ENCODE data around the gene CLEC1A. TPM values are rescaled to one million over a fixed set of nuclear protein-coding genes. Genes with fewer than 3 reads are reported as not detected.

CLEC1A gene
- total RNA-seq, 4 donors from 2014 or later: 2.9 to 10.7 (median 7.2) TPM

DNA sequence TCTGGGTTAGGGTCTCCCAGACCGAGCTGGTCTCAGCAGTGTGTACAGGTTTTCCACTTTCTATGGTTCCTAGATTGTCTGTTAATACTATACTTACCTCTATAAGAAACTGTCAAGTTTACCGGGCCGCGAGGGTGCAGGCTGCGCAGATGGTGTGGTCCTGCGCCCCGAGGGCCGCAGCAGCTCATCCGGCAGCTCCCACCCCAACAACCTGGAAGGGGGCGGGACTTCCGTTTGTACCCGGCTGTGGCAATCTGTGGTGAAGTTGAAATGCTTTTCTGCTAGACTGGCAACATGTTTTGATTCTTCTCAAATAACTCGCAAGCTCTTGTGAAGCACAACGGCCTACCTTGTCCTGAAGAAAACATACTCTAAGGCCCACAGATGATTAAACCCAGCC, 68.3 kb downstream of the CLEC1A start, which contains the start of gene CLEC9A:
Gene CLEC9A (plus strand): TSS at position 237 of the 400 bp plus-strand sequence. CDS start 22,006 bp downstream, outside the sequence.
- TF ChIP-seq, protein P1, sequence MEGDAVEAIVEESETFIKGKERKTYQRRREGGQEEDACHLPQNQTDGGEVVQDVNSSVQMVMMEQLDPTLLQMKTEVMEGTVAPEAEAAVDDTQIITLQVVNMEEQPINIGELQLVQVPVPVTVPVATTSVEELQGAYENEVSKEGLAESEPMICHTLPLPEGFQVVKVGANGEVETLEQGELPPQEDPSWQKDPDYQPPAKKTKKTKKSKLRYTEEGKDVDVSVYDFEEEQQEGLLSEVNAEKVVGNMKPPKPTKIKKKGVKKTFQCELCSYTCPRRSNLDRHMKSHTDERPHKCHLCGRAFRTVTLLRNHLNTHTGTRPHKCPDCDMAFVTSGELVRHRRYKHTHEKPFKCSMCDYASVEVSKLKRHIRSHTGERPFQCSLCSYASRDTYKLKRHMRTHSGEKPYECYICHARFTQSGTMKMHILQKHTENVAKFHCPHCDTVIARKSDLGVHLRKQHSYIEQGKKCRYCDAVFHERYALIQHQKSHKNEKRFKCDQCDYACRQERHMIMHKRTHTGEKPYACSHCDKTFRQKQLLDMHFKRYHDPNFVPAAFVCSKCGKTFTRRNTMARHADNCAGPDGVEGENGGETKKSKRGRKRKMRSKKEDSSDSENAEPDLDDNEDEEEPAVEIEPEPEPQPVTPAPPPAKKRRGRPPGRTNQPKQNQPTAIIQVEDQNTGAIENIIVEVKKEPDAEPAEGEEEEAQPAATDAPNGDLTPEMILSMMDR (IDR thresholded peaks at IDR 0.05; ENCODE audit: low read depth): no peak

DNA sequence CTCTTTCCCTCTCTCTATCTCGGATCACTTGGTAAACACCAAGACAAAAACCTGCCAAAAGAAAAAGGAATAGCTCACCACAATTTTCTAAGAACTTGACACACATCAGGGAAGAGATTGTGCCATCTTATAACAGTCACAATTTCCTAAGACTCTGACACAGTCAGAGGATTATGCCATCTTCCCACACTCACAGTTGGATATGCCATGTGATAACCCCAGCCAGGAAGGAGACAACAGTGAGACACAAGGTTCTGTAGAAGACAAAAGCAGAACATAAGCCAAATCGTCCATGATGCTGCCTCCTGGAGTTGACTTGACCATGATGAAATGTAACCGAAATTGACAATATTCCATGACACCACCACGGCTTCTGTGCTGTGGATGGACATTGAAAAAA, 71.1 kb downstream of the CLEC1A start:
- TF ChIP-seq, protein P1 (IDR thresholded peaks at IDR 0.05; ENCODE audit: low read depth): no peak

DNA sequence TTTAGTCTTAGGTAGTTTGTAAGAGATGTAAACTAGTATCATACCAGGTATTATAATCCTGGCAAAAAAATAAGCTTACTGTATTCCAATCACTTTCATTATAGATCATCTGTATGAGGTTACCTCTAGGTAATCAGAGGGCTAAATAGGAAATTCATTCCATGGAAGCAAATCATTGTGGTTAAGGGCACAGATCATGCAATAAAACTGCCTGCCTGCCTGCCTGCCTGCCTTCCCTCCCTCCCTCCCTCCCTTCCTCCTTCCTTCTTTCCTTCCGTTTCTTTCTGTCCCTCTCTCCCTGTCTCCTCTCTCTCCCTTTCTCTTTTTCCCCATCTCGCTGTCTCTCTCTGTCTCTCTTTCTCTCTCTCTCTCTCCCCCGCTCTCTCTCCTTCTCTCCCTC, 71.5 kb downstream of the CLEC1A start:
- TF ChIP-seq, protein P1 (IDR thresholded peaks at IDR 0.05; ENCODE audit: low read depth): no peak

DNA sequence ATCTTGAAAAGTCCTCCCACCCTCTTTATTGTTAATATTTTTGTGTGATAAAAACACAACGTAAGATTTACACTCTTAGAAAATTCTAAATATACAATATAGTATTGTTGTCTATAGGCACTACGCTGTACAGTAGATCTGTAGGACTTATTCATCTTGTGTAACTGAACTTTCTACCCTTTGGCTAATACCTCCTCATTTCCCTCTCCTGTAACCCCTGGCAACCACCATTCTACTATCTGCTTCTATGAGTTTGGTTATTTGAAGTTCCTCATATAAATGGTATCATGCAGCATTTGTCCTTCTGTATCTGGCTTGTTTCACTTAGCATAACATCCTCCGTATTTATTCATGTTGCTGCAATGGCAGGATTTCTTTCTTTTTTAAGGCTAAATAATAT, 73.5 kb downstream of the CLEC1A start:
- TF ChIP-seq, protein P1 (IDR thresholded peaks at IDR 0.05; ENCODE audit: low read depth): no peak

DNA sequence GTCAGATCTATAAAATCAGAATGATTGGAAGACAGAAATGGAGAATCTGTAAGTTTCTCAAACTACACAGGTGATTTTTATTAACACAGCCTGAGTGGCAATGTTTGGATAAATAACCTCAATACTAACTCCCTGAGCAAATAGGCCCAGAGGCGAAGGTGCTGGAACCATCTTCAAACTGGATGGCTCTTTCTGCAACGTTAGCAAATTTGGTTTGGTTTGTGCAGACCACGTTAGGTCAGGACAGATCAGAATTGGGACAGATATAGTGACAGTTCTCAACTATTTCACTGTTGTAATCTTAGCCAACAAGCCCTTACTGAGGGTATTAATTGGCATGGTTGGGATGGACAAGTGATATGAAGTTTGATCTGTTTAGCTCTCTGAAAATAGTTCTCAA, 77.4 kb downstream of the CLEC1A start:
- TF ChIP-seq, protein P1 (IDR thresholded peaks at IDR 0.05; ENCODE audit: low read depth): no peak

Other genes with a start within 250 kb of the CLEC1A start
- 10 to 100 TPM; 14.5 to 56.3 (median 49.4) TPM for gene CLEC2B, start 229.6 kb downstream of the CLEC1A start, total RNA-seq
- not detected for gene KLRF2, start 217.5 kb downstream of the CLEC1A start, total RNA-seq
- not detected for gene CLEC2A, start 166.6 kb downstream of the CLEC1A start, total RNA-seq
- 10 to 100 TPM in 2 of 4 donors, 1 to 10 TPM in 1, not detected in 1; 2.4 to 12.9 (median 12.2) TPM for gene CLEC12A, start 127.6 kb downstream of the CLEC1A start, total RNA-seq
- gene CLEC1B, start 99.9 kb downstream of the CLEC1A start, total RNA-seq: not detected
- gene CLEC12B, start 88.4 kb downstream of the CLEC1A start, total RNA-seq: 1 to 10 TPM in 1 of 4 donors, under 1 TPM in 1, not detected in 2; 0.51 to 9.8 TPM
- not detected for gene CLEC9A, start 68.3 kb downstream of the CLEC1A start, total RNA-seq
- 10 to 100 TPM; 14.7 to 87.5 (median 23.0) TPM for gene CLEC7A, start 31.2 kb upstream of the CLEC1A start, total RNA-seq
- 1 to 10 TPM in 2 of 4 donors, under 1 TPM in 1, not detected in 1; 0.88 to 8.7 (median 3.3) TPM for gene OLR1, start 73.1 kb upstream of the CLEC1A start, total RNA-seq
- gene TMEM52B, start 80.0 kb upstream of the CLEC1A start, total RNA-seq: under 1 TPM in 1 of 4 donors, not detected in 3; 0.85 TPM
- 100 to 1,000 TPM; 187 to 200 (median 190) TPM for gene GABARAPL1, start 113.9 kb upstream of the CLEC1A start, total RNA-seq
- gene KLRD1, start 208.9 kb upstream of the CLEC1A start, total RNA-seq: 1 to 10 TPM; 1.3 to 7.0 (median 1.6) TPM